Rectal smooth muscle tissue (tissue), 1 donor: ENCODE data around the gene CDC42EP4.

Experiments used
- H3K27ac ChIP-seq: one replicate; pipeline ENCODE4 v1.7.0; 2013; ENCODE audit warnings: low read depth, low read length, inconsistent platforms
- H3K27me3 ChIP-seq: one replicate; pipeline ENCODE4 v1.7.0; 2013; ENCODE audit warnings: low read length; ENCODE audit not compliant: control insufficient read depth, insufficient read depth
- H3K36me3 ChIP-seq: one replicate; pipeline ENCODE4 v1.7.0; 2013; ENCODE audit warnings: low read length; ENCODE audit not compliant: control insufficient read depth, insufficient read depth
- H3K4me1 ChIP-seq: one replicate; pipeline ENCODE4 v1.7.0; 2013; ENCODE audit warnings: low read length; ENCODE audit not compliant: control insufficient read depth, insufficient read depth
- H3K4me3 ChIP-seq: one replicate; pipeline ENCODE4 v1.7.0; 2013; ENCODE audit warnings: low read length
- H3K9ac ChIP-seq: one replicate; pipeline ENCODE4 v1.7.0; 2013; ENCODE audit warnings: low read length

Gene CDC42EP4

GRCh38 chr17:73301369-73301768 lies 10.4 kb downstream of the CDC42EP4 start:
- H3K27ac ChIP-seq, result no peak overlapping the region
- no peak overlapping the region for H3K4me3 ChIP-seq
- peaks cover 2% of the 10 kb centered on the region for H3K36me3 ChIP-seq
- no peaks in the 10 kb centered on the region for H3K27me3 ChIP-seq
- H3K9ac ChIP-seq, result no peak overlapping the region
- peaks cover 48% of the 10 kb centered on the region for H3K4me1 ChIP-seq

GRCh38 chr17:73300392-73300791 lies 11.4 kb downstream of the CDC42EP4 start:
- Histone ChIP-seq H3K27ac (no peak overlapping the region), H3K4me3 (no peak overlapping the region), H3K36me3 (peaks cover 2% of the 10 kb centered on the region), H3K27me3 (no peaks in the 10 kb centered on the region), H3K4me1 (peaks cover 39% of the 10 kb centered on the region), H3K9ac (no peak overlapping the region)

GRCh38 chr17:73297934-73298861 lies 13.6 kb downstream of the CDC42EP4 start:
- no peaks in the 10 kb centered on the region for H3K27me3 ChIP-seq
- H3K36me3 ChIP-seq, result peaks cover 2% of the 10 kb centered on the region
- H3K4me3 ChIP-seq, result no peak overlapping the region
- peak overlapping the region; percentile 64 for H3K27ac ChIP-seq
- peaks cover 33% of the 10 kb centered on the region for H3K4me1 ChIP-seq
- no peak overlapping the region for H3K9ac ChIP-seq

- Histone ChIP-seq H3K4me3 (no peak overlapping the region), H3K36me3 (peaks cover 1% of the 10 kb centered on the region), H3K9ac (no peak overlapping the region), H3K27ac (peak overlapping the region; percentile 73), H3K4me1 (peaks cover 60% of the 10 kb centered on the region), H3K27me3 (no peaks in the 10 kb centered on the region)
Measured at GRCh38 chr17:73293480-73293911, 18.3 kb downstream of the CDC42EP4 start.

GRCh38 chr17:73293031-73293430 lies 18.8 kb downstream of the CDC42EP4 start:
- Histone ChIP-seq H3K9ac (no peak overlapping the region), H3K4me3 (no peak overlapping the region), H3K4me1 (peaks cover 57% of the 10 kb centered on the region), H3K36me3 (no peaks in the 10 kb centered on the region), H3K27me3 (no peaks in the 10 kb centered on the region), H3K27ac (peak overlapping the region; percentile 73)

- no peak overlapping the region for H3K9ac ChIP-seq
- no peaks in the 10 kb centered on the region for H3K36me3 ChIP-seq
- peak overlapping the region; percentile 24 for H3K4me3 ChIP-seq
- no peaks in the 10 kb centered on the region for H3K27me3 ChIP-seq
- peaks cover 60% of the 10 kb centered on the region for H3K4me1 ChIP-seq
- H3K27ac ChIP-seq, result peak overlapping the region; percentile 73
Measured at GRCh38 chr17:73292031-73292531, 19.7 kb downstream of the CDC42EP4 start.

- Histone ChIP-seq H3K4me3 (peak overlapping the region; percentile 24), H3K27me3 (no peaks in the 10 kb centered on the region), H3K27ac (peak overlapping the region; percentile 73), H3K36me3 (no peaks in the 10 kb centered on the region), H3K4me1 (peaks cover 68% of the 10 kb centered on the region), H3K9ac (no peak overlapping the region)
Measured at GRCh38 chr17:73291260-73291801, 20.5 kb downstream of the CDC42EP4 start.

- Histone ChIP-seq H3K4me3 (no peak overlapping the region), H3K27me3 (no peaks in the 10 kb centered on the region), H3K9ac (no peak overlapping the region), H3K27ac (peak overlapping the region; percentile 73), H3K36me3 (peaks cover 2% of the 10 kb centered on the region), H3K4me1 (peaks cover 68% of the 10 kb centered on the region)
Measured at GRCh38 chr17:73290399-73291259, 21.2 kb downstream of the CDC42EP4 start.

GRCh38 chr17:73289549-73290254 lies 22.1 kb downstream of the CDC42EP4 start:
- H3K27ac ChIP-seq, result peak overlapping the region; percentile 76
- no peak overlapping the region for H3K4me3 ChIP-seq
- peaks cover 74% of the 10 kb centered on the region for H3K4me1 ChIP-seq
- H3K36me3 ChIP-seq, result peaks cover 7% of the 10 kb centered on the region
- no peaks in the 10 kb centered on the region for H3K27me3 ChIP-seq
- H3K9ac ChIP-seq, result no peak overlapping the region

- Histone ChIP-seq H3K4me3 (no peak overlapping the region), H3K36me3 (peaks cover 7% of the 10 kb centered on the region), H3K9ac (no peak overlapping the region), H3K4me1 (peaks cover 72% of the 10 kb centered on the region), H3K27me3 (no peaks in the 10 kb centered on the region), H3K27ac (peak overlapping the region; percentile 76)
Measured at GRCh38 chr17:73288534-73289302, 23.1 kb downstream of the CDC42EP4 start.

- H3K4me3 ChIP-seq, result no peak overlapping the region
- no peaks in the 10 kb centered on the region for H3K27me3 ChIP-seq
- H3K36me3 ChIP-seq, result peaks cover 9% of the 10 kb centered on the region
- no peak overlapping the region for H3K9ac ChIP-seq
- peaks cover 56% of the 10 kb centered on the region for H3K4me1 ChIP-seq
- H3K27ac ChIP-seq, result peak overlapping the region; percentile 62
Measured at GRCh38 chr17:73286863-73287296, 24.9 kb downstream of the CDC42EP4 start.
